Small intestine (tissue), 7 donors: ENCODE data around the gene FRA10AC1. TPM values are rescaled to one million over a fixed set of nuclear protein-coding genes. Genes with fewer than 3 reads are reported as not detected.

ENCODE experiments used
- DNase-seq, 2 donors: peaks; one replicate each; pipeline versions ENCODE4 v3.0.0 to v3.0.0-alpha.2; 2013
- FAIRE-seq: peaks from 2 replicates; lab custom pipeline; 2012; peaks lifted over from hg19 to GRCh38; lab: Jason Lieb, UNC
- H3K27ac ChIP-seq, 3 donors: one replicate each; pipeline ENCODE4 v1.5.1; 2013; ENCODE audit warnings: low read length in 2 of 3, mild to moderate bottlenecking in 2 of 3, control low read depth in 1 of 3, inconsistent platforms in 1 of 3, low read depth in 1 of 3, moderate library complexity in 1 of 3
- H3K27me3 ChIP-seq, 3 donors: one replicate each; pipeline ENCODE4 v1.6.1; 2013; ENCODE audit warnings: low read length in 3 of 3, inconsistent platforms in 1 of 3; ENCODE audit not compliant: control insufficient read depth in 3 of 3, insufficient read depth in 3 of 3
- H3K36me3 ChIP-seq, 3 donors: one replicate each; pipeline ENCODE4 v1.6.1; 2013; ENCODE audit warnings: low read length in 3 of 3, inconsistent platforms in 1 of 3, low read depth in 1 of 3, mild to moderate bottlenecking in 1 of 3, moderate library complexity in 1 of 3; ENCODE audit not compliant: control insufficient read depth in 3 of 3, insufficient read depth in 2 of 3
- H3K4me1 ChIP-seq, 3 donors: one replicate each; pipeline ENCODE4 v1.6.1; 2013; ENCODE audit warnings: low read length in 2 of 3, inconsistent platforms in 1 of 3, low read depth in 1 of 3, mild to moderate bottlenecking in 1 of 3, moderate library complexity in 1 of 3; ENCODE audit not compliant: control insufficient read depth in 3 of 3, insufficient read depth in 2 of 3
- H3K4me3 ChIP-seq, 3 donors: one replicate each; pipeline ENCODE4 v1.5.1; 2013; ENCODE audit warnings: low read length in 3 of 3, control low read depth in 1 of 3, inconsistent platforms in 1 of 3, low read depth in 1 of 3, mild to moderate bottlenecking in 1 of 3, moderate library complexity in 1 of 3
- H3K9me3 ChIP-seq, 2 donors: one replicate each; pipeline ENCODE4 v1.6.1; 2013; ENCODE audit warnings: low read depth in 1 of 2, low read length in 1 of 2; ENCODE audit not compliant: control insufficient read depth in 2 of 2, insufficient read depth in 1 of 2
- WGBS, 3 donors: extraction: QIAGEN DNeasy Blood & Tissue Kit; methylation state at CpG; one replicate each; pipeline ENCODE4 v1.1.7; 2013; 5-methylcytosine and 5-hydroxymethylcytosine counted together
- polyA plus RNA-seq, 4 donors: library from polyadenylated mRNA; stranded (reverse) in 3 of 4; unstranded in 1 of 4; fragments of 200-250 nt in 3 of 4; fragments of 120-200 nt in 1 of 4; gene quantifications; one replicate each; pipeline versions ENCODE4 v1.2.1 to v1.2.3, GENCODE V29; 2013
- donor health status: healthy with polysubstance abuse.
- donor health status: control.
- donor health status: control.
- donor health status: Bipolar disorder and iron deficiency.
- donor health status: healthy.

Gene FRA10AC1
- polyA plus RNA-seq, 4 donors = 5.1 to 24.3 (median 7.0) TPM

GRCh38 chr10:93695740-93696139 is 6.7 kb downstream of the FRA10AC1 start:
- 63 to 72% (median 70%) methylated on average over 2 of the region's 2 CpGs for WGBS, 3 donors
- DNase-seq (peak in 1 of 2 donors; percentile 8), FAIRE-seq (no peak)
- H3K27me3 ChIP-seq = no peaks in the 10 kb centered on the region
- peaks cover 0 to 17% (median 11%) of the 10 kb centered on the region in 3 donors for H3K36me3 ChIP-seq
- no peaks in the 10 kb centered on the region for H3K9me3 ChIP-seq
- H3K4me1 ChIP-seq = peaks cover 0 to 2% (median 0%) of the 10 kb centered on the region in 3 donors
- no peak overlapping the region for H3K27ac ChIP-seq
- H3K4me3 ChIP-seq = no peak overlapping the region

GRCh38 chr10:93687737-93688136 is 14.7 kb downstream of the FRA10AC1 start:
- Histone ChIP-seq H3K36me3 (peaks cover 0 to 4% (median 2%) of the 10 kb centered on the region in 3 donors), H3K9me3 (no peaks in the 10 kb centered on the region), H3K27me3 (no peaks in the 10 kb centered on the region), H3K27ac (no peak overlapping the region), H3K4me3 (no peak overlapping the region), H3K4me1 (no peaks in the 10 kb centered on the region)
- FAIRE-seq (no peak), DNase-seq (no peak)

GRCh38 chr10:93680412-93681047 is 21.9 kb downstream of the FRA10AC1 start:
- no peaks in the 10 kb centered on the region for H3K9me3 ChIP-seq
- H3K4me3 ChIP-seq = no peak overlapping the region
- no peak overlapping the region for H3K27ac ChIP-seq
- DNase-seq (peak; percentile 64 to 67), FAIRE-seq (no peak)
- H3K36me3 ChIP-seq = peaks cover 0 to 8% (median 4%) of the 10 kb centered on the region in 3 donors
- H3K4me1 ChIP-seq = no peaks in the 10 kb centered on the region
- H3K27me3 ChIP-seq = no peaks in the 10 kb centered on the region
- WGBS, 3 donors = 38 to 64% (median 53%) methylated on average over 4 of the region's 4 CpGs

GRCh38 chr10:93678805-93679587 is 23.4 kb downstream of the FRA10AC1 start:
- no peak for FAIRE-seq
- peaks cover 2 to 11% (median 4%) of the 10 kb centered on the region in 3 donors for H3K36me3 ChIP-seq
- WGBS, 3 donors = 85 to 91% (median 88%) methylated on average over 3 of the region's 3 CpGs

GRCh38 chr10:93678386-93678785 is 24.0 kb downstream of the FRA10AC1 start:
- FAIRE-seq (no peak), DNase-seq (no peak)
- Histone ChIP-seq H3K36me3 (peaks cover 2 to 11% (median 4%) of the 10 kb centered on the region in 3 donors), H3K27me3 (no peaks in the 10 kb centered on the region), H3K27ac (no peak overlapping the region), H3K4me3 (no peak overlapping the region), H3K9me3 (no peaks in the 10 kb centered on the region), H3K4me1 (no peaks in the 10 kb centered on the region)
- WGBS, 3 donors = 88 to 92% (median 91%) methylated on average over 4 of the region's 4 CpGs

More at GRCh38 chr10:93678805-93679587, 23.4 kb downstream of the FRA10AC1 start:
- Histone ChIP-seq H3K4me1 (no peaks in the 10 kb centered on the region), H3K9me3 (no peaks in the 10 kb centered on the region), H3K27me3 (no peaks in the 10 kb centered on the region), H3K27ac (no peak overlapping the region), H3K4me3 (no peak overlapping the region)
- no peak for DNase-seq

GRCh38 chr10:93673791-93674190 is 28.6 kb downstream of the FRA10AC1 start:
- Histone ChIP-seq H3K4me1 (peaks cover 0 to 2% (median 0%) of the 10 kb centered on the region in 3 donors), H3K36me3 (peaks cover 4 to 8% (median 8%) of the 10 kb centered on the region in 3 donors), H3K9me3 (no peaks in the 10 kb centered on the region), H3K27me3 (no peaks in the 10 kb centered on the region), H3K4me3 (no peak overlapping the region), H3K27ac (no peak overlapping the region)
- 73 to 88% (median 76%) methylated on average over 2 of the region's 2 CpGs for WGBS, 3 donors
- FAIRE-seq (no peak), DNase-seq (no peak)

GRCh38 chr10:93672890-93673289 is 29.5 kb downstream of the FRA10AC1 start:
- no peak overlapping the region for H3K27ac ChIP-seq
- H3K4me3 ChIP-seq = no peak overlapping the region
- peaks cover 0 to 2% (median 0%) of the 10 kb centered on the region in 3 donors for H3K4me1 ChIP-seq
- H3K36me3 ChIP-seq = peaks cover 4 to 5% (median 4%) of the 10 kb centered on the region in 3 donors
- 79 to 82% (median 80%) methylated on average over 2 of the region's 2 CpGs for WGBS, 3 donors
- no peaks in the 10 kb centered on the region for H3K27me3 ChIP-seq
- DNase-seq (no peak), FAIRE-seq (no peak)
- H3K9me3 ChIP-seq = no peaks in the 10 kb centered on the region

GRCh38 chr10:93672022-93672678 is 30.2 kb downstream of the FRA10AC1 start:
- Histone ChIP-seq H3K9me3 (no peaks in the 10 kb centered on the region), H3K36me3 (peaks cover 4 to 6% (median 6%) of the 10 kb centered on the region in 3 donors), H3K27ac (no peak overlapping the region), H3K27me3 (no peaks in the 10 kb centered on the region), H3K4me3 (no peak overlapping the region), H3K4me1 (peaks cover 0 to 2% (median 0%) of the 10 kb centered on the region in 3 donors)
- 41 to 83% (median 51%) methylated on average over 2 of the region's 2 CpGs for WGBS, 3 donors
- peak; percentile 44 to 53 for DNase-seq
- no peak for FAIRE-seq
